Progenitor cell of endocrine pancreas (in vitro differentiated cells): ENCODE results near the gene GNGT2. TPM values are rescaled to one million over a fixed set of nuclear protein-coding genes. Genes with fewer than 3 reads are reported as not detected.

Experiments
- DNase-seq: peaks from one replicate; pipeline ENCODE4 v3.0.0; 2021; ENCODE audit warnings: low spot score; ENCODE audit not compliant: unreplicated experiment
- H3K27ac Mint-ChIP-seq: 2 replicates; pipeline ENCODE4 v1.8.0; 2021; ENCODE audit warnings: mild to moderate bottlenecking, moderate library complexity, mixed read lengths
- H3K27me3 Mint-ChIP-seq: 2 replicates; pipeline ENCODE4 v1.8.0; 2021; ENCODE audit warnings: mixed read lengths
- H3K36me3 Mint-ChIP-seq: 2 replicates; pipeline ENCODE4 v1.8.0; 2022; ENCODE audit warnings: mixed read lengths; ENCODE audit not compliant: insufficient read depth
- H3K4me1 Mint-ChIP-seq: 2 replicates; pipeline ENCODE4 v1.8.0; 2021; ENCODE audit warnings: low read depth, mixed read lengths
- H3K4me3 Mint-ChIP-seq: 2 replicates; pipeline ENCODE4 v1.8.0; 2021; ENCODE audit warnings: low read depth, mild to moderate bottlenecking, moderate library complexity, mixed read lengths
- H3K9me3 Mint-ChIP-seq: 2 replicates; pipeline ENCODE4 v1.8.0; 2021; ENCODE audit warnings: low read depth, mixed read lengths
- total RNA-seq: library from RNA; stranded (reverse); gene quantifications from 2 replicates; pipeline ENCODE4 v1.2.1, GENCODE V29; 2021
- TF ChIP-seq, protein P1 (sequence below): fragments of 200-600 bp; sonication (generic); IDR thresholded peaks from one replicate; pipeline ENCODE4 v1.5.0; 2021; ENCODE audit warnings: antibody characterized with exemption, mild to moderate bottlenecking; ENCODE audit not compliant: unreplicated experiment

Gene GNGT2
- total RNA-seq, 1 donor from 2014 or later, result not detected

DNA sequence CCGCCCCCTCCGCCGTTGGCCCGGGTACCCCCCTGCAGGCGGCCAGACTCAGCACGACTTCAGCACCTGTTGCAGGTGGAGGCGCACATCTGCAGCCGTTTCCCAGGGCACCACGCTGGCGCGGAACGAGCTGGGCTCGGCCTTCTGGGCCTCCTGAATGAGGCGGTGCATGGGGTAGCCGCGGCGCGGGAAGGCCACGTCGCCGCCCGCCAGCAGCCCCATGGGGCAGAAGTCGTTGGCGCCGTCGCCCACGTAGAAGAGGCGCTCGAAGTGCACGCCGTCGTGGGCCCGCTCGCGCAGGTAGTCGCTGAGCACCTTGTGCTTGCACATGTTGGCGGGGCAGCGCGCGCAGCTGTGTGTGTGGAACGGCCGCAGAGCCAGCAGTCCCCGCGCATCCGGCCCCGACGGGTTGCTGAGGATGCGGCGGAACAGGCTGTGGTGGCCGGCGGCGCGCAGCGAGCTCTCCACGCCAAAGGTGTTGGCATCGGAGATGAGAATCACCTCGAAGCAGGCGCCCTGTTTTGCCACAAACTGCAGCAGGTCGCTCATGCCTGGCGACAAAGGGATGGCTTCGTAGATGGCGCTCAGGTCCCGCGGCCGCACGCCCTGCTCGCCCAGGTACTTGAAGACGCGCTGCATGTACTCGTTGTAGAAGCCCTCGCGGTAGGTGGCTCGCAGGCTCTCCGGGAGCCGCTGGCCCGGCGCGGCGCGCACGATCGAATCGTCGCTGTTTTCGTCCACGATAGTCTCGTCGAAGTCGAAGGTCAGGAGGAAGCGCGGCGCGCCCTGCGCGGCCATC is 14.0 kb upstream of the GNGT2 start:
- Mint-ChIP-seq H3K4me1 (peaks cover 5% of the 10 kb centered on the region), H3K4me3 (no peak overlapping the region), H3K9me3 (no peaks in the 10 kb centered on the region), H3K27ac (peak overlapping the region; percentile 86), H3K27me3 (peaks cover 74% of the 10 kb centered on the region), H3K36me3 (no peaks in the 10 kb centered on the region)
- TF ChIP-seq, protein P1, sequence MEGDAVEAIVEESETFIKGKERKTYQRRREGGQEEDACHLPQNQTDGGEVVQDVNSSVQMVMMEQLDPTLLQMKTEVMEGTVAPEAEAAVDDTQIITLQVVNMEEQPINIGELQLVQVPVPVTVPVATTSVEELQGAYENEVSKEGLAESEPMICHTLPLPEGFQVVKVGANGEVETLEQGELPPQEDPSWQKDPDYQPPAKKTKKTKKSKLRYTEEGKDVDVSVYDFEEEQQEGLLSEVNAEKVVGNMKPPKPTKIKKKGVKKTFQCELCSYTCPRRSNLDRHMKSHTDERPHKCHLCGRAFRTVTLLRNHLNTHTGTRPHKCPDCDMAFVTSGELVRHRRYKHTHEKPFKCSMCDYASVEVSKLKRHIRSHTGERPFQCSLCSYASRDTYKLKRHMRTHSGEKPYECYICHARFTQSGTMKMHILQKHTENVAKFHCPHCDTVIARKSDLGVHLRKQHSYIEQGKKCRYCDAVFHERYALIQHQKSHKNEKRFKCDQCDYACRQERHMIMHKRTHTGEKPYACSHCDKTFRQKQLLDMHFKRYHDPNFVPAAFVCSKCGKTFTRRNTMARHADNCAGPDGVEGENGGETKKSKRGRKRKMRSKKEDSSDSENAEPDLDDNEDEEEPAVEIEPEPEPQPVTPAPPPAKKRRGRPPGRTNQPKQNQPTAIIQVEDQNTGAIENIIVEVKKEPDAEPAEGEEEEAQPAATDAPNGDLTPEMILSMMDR, result no peak
- peak; percentile 40 for DNase-seq

GRCh38 chr17:49223517-49224197 is 13.3 kb upstream of the GNGT2 start:
- Mint-ChIP-seq H3K4me3 (peak overlapping the region; percentile 46), H3K4me1 (peaks cover 5% of the 10 kb centered on the region), H3K36me3 (no peaks in the 10 kb centered on the region), H3K27me3 (peaks cover 71% of the 10 kb centered on the region), H3K9me3 (no peaks in the 10 kb centered on the region), H3K27ac (peak overlapping the region; percentile 70)
- DNase-seq, result peak; percentile 69
- TF ChIP-seq, protein P1, result peak; percentile 77

- Mint-ChIP-seq H3K36me3 (no peaks in the 10 kb centered on the region), H3K4me1 (peaks cover 5% of the 10 kb centered on the region), H3K27me3 (peaks cover 72% of the 10 kb centered on the region), H3K4me3 (no peak overlapping the region), H3K27ac (no peak overlapping the region), H3K9me3 (no peaks in the 10 kb centered on the region)
- TF ChIP-seq, protein P1, result no peak
- no peak for DNase-seq
Measured at GRCh38 chr17:49223168-49223516, 12.8 kb upstream of the GNGT2 start.

DNA sequence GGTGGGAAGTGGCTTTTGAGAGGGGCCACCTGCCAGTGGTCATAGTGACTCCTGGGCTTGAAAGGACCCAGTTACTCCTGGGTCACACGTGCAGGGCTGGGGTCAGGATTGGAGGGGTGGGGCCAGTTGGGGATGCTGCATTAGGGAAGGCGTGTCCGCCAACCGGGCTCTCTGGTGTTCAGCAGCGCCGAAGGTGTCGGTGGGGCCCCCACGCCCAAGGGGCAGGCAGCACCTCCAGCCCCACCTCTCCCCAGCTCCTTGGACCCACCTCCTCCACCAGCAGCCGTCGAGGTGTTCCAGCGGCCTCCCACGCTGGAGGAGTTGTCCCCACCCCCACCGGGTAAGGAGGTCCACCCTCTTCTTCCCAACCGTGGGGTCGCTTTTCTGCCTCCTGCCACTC is 9.6 kb upstream of the GNGT2 start:
- Mint-ChIP-seq H3K36me3 (no peaks in the 10 kb centered on the region), H3K27ac (no peak overlapping the region), H3K27me3 (peaks cover 56% of the 10 kb centered on the region), H3K4me3 (no peak overlapping the region), H3K4me1 (peaks cover 5% of the 10 kb centered on the region), H3K9me3 (no peaks in the 10 kb centered on the region)
- DNase-seq, result no peak
- TF ChIP-seq, protein P1, result no peak

- no peak overlapping the region for H3K4me3 Mint-ChIP-seq
- H3K36me3 Mint-ChIP-seq, result no peaks in the 10 kb centered on the region
- no peaks in the 10 kb centered on the region for H3K9me3 Mint-ChIP-seq
- TF ChIP-seq, protein P1, result peak; percentile 7
- peaks cover 52% of the 10 kb centered on the region for H3K27me3 Mint-ChIP-seq
- no peak for DNase-seq
- H3K4me1 Mint-ChIP-seq, result peaks cover 3% of the 10 kb centered on the region
- H3K27ac Mint-ChIP-seq, result peak overlapping the region; percentile 2
Measured at GRCh38 chr17:49218941-49219913, 8.9 kb upstream of the GNGT2 start.
